Thyroid gland (tissue), 4 donors: ENCODE results near the gene SRD5A3. TPM values are rescaled to one million over a fixed set of nuclear protein-coding genes. Genes with fewer than 3 reads are reported as not detected.

ENCODE experiments used
- DNase-seq, 2 donors: peaks; one replicate each; pipeline ENCODE4 v3.0.0-alpha.2; 2019
- H3K27ac ChIP-seq, 3 donors: fragments of 200-600 bp; sonication (generic); 1 replicate in 2 of 3; 2 replicates in 1 of 3; pipeline ENCODE4 v1.5.1; 2016 to 2019; ENCODE audit warnings: mild to moderate bottlenecking in 1 of 3, moderate library complexity in 1 of 3
- H3K27me3 ChIP-seq: fragments of 200-600 bp; sonication (generic); one replicate; pipeline ENCODE4 v1.5.1; 2019
- H3K36me3 ChIP-seq, 2 donors: fragments of 200-600 bp; sonication (generic); one replicate each; pipeline ENCODE4 v1.5.1; 2016 to 2019
- H3K4me1 ChIP-seq, 2 donors: fragments of 200-600 bp; sonication (generic); one replicate each; pipeline ENCODE4 v1.5.1; 2017 to 2019
- H3K4me3 ChIP-seq, 3 donors: fragments of 200-600 bp; sonication (generic); replicated peaks in 1 of 3; 1 replicate in 2 of 3; 2 replicates in 1 of 3; pipeline ENCODE4 v1.5.1; 2016; ENCODE audit warnings: mild to moderate bottlenecking in 1 of 3
- H3K9me3 ChIP-seq: fragments of 200-600 bp; sonication (generic); one replicate; pipeline ENCODE4 v1.5.1; 2017
- POLR2A ChIP-seq, 2 donors: fragments of 450-650 bp; IDR thresholded peaks; one replicate each; pipeline ENCODE4 v1.6.1; 2017; ENCODE audit warnings: antibody characterized with exemption in 2 of 2, mild to moderate bottlenecking in 2 of 2, moderate library complexity in 1 of 2
- WGBS, 2 donors: methylation state at CpG; one replicate each; pipeline ENCODE4 v1.1.5; 2017; 5-methylcytosine and 5-hydroxymethylcytosine counted together
- intact Hi-C: fragments of 100-400 bp; cut with DNase I; formaldehyde crosslinking; loops from one replicate; pipeline ENCODE4 v1.15.1; 2023
- total RNA-seq, 4 donors: library from RNA; depleted of rRNA; stranded (reverse); fragments of >200 nt; gene quantifications; one replicate each; pipeline ENCODE4 v1.2.3, GENCODE V29; 2016
- TF ChIP-seq, protein P1 (sequence below), 6 experiments: fragments of 200-600 bp in 3 of 6; fragments of 450-650 bp in 3 of 6; sonication (generic) in 3 of 6; IDR thresholded peaks; one replicate each; pipeline ENCODE4 v1.5.1; 2016 to 2019; ENCODE audit warnings: antibody characterized with exemption in 6 of 6, mild to moderate bottlenecking in 2 of 6, inconsistent platforms in 1 of 6, moderate library complexity in 1 of 6

Gene SRD5A3
- total RNA-seq, 4 donors from 2014 or later = 2.7 to 12.0 (median 7.0) TPM

DNA sequence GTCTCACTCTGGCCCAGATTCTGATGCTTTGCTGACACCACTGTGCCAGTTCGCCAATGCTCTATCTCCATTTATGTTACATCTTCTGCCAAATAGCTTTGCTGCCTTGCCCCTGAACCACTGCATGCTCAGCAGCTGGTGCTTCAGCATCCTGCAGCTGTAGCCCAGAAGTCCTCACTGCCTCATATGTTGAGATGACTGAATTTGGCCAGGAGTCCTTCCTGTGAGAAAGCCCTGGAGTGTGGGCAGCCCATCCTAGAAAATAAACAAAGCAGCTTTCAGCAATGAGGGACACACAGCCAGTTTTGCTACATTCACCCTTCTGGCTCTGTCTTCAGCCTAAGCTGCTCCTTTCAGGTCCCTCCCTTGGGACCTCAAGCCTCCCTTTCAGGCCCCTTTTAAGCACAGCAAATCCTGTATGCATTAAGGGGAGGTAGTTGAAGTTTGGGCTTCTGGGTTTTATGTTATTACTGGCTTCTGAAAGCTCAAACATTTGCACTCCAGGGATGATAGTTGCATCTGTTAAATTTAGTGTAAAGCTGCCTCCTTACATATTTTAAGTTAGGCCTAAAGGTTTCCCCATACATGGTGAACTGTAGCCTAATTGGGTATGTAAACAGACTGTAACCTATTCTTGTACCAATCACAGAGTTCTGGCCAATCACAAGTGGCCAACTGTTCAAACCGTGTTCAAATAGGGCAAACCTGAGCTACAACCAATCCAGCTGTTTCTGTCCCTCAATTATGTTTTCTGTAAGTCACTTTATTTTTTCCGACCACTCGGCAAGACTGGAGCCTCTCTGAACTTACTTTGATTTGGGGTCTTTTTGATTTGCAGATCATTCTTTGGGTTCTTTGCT, 47.6 kb downstream of the SRD5A3 start:
- intact Hi-C loops = loop anchor here (5.0 kb wide), 1 partner anchor 46 kb away; the partner anchor contains the start of gene SRD5A3
- no peak overlapping the region for H3K27ac ChIP-seq
- no peaks in the 10 kb centered on the region for H3K9me3 ChIP-seq
- no peak overlapping the region for H3K4me3 ChIP-seq
- H3K36me3 ChIP-seq = no peaks in the 10 kb centered on the region
- no peak for TF ChIP-seq POLR2A (IDR thresholded peaks at IDR 0.05)
- TF ChIP-seq, protein P1, sequence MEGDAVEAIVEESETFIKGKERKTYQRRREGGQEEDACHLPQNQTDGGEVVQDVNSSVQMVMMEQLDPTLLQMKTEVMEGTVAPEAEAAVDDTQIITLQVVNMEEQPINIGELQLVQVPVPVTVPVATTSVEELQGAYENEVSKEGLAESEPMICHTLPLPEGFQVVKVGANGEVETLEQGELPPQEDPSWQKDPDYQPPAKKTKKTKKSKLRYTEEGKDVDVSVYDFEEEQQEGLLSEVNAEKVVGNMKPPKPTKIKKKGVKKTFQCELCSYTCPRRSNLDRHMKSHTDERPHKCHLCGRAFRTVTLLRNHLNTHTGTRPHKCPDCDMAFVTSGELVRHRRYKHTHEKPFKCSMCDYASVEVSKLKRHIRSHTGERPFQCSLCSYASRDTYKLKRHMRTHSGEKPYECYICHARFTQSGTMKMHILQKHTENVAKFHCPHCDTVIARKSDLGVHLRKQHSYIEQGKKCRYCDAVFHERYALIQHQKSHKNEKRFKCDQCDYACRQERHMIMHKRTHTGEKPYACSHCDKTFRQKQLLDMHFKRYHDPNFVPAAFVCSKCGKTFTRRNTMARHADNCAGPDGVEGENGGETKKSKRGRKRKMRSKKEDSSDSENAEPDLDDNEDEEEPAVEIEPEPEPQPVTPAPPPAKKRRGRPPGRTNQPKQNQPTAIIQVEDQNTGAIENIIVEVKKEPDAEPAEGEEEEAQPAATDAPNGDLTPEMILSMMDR (IDR thresholded peaks at IDR 0.05) = no peak
- WGBS, 2 donors = 88 to 90% methylated on average over 4 of the region's 4 CpGs
- no peak for DNase-seq
- H3K27me3 ChIP-seq = no peaks in the 10 kb centered on the region
- peaks cover 17 to 22% of the 10 kb centered on the region in 2 donors for H3K4me1 ChIP-seq

- H3K36me3 ChIP-seq = no peaks in the 10 kb centered on the region
- intact Hi-C loops = no loop called here
- peaks cover 22 to 32% of the 10 kb centered on the region in 2 donors for H3K4me1 ChIP-seq
- no peaks in the 10 kb centered on the region for H3K27me3 ChIP-seq
- WGBS, 2 donors = 0 to 2% methylated on average over 4 of the region's 4 CpGs
- TF ChIP-seq, protein P1 (IDR thresholded peaks at IDR 0.05) = no peak
- TF ChIP-seq POLR2A (IDR thresholded peaks at IDR 0.05) = no peak
- DNase-seq = no peak
- peak overlapping the region; percentile 89 to 100 (median 89) for H3K4me3 ChIP-seq
- peak overlapping the region; percentile 89 to 99 (median 96) for H3K27ac ChIP-seq
- no peaks in the 10 kb centered on the region for H3K9me3 ChIP-seq
Measured at GRCh38 chr4:55395218-55395528, 49.1 kb downstream of the SRD5A3 start.

DNA sequence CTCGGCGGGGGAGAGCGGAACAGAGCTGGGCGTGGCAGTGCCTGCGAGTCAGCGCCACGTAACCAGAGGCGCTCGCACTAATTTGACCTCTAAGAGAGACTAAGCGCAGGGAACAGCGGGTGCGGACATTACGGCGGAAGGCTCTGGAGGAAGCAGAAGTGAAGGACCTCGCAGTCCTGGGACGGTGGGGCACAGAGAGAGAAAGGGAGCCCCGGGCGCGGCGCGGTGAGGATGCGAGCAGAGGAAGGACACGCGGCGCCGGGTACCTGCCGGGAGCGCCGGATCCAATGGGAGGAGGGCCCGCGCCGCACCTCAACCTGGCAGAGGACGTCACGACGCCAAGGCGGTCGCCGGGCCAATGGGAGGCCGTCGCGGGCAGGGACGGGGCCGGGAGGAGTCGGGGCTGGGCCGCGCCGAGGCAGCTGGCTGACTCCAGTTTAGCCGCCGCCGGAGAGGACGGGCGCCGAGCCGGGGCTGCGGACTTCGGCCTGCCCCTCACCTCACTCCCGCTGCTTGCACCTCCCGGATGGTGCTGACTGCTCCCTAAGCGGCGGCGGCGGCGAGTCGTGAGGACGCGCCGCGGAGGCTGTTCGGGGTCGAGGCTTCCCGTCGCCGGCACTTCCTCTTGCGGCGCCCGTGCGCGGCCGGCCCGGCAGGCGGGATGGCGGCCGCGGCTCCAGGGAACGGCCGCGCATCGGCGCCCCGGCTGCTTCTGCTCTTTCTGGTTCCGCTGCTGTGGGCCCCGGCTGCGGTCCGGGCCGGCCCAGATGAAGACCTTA, 49.7 kb downstream of the SRD5A3 start, which contains the start of gene TMEM165:
Gene TMEM165 (plus strand): TSS at position 429 of the 779 bp plus-strand sequence. CDS start 233 bp downstream, at position 662.
- Histone ChIP-seq H3K4me1 (peaks cover 22 to 32% of the 10 kb centered on the region in 2 donors), H3K27ac (peak within 1 kb of the TSS; percentile 89 to 99 (median 96)), H3K4me3 (peak within 1 kb of the TSS; percentile 89 to 100 (median 89)), H3K27me3 (no peaks in the 10 kb centered on the region), H3K9me3 (no peaks in the 10 kb centered on the region), H3K36me3 (no peaks in the 10 kb centered on the region)
- DNase-seq = peak; percentile 94 to 96
- WGBS, 2 donors = 1% methylated on average over 21 to 37 of the region's 95 CpGs
- peak; percentile 84 to 99 for TF ChIP-seq POLR2A (IDR thresholded peaks at IDR 0.05)
- TF ChIP-seq, protein P1 (IDR thresholded peaks at IDR 0.05) = peak in 1 of 6 experiments; percentile 17
- intact Hi-C loops = no loop called here

- TF ChIP-seq, protein P1 (IDR thresholded peaks at IDR 0.05) = no peak
- no peak for TF ChIP-seq POLR2A (IDR thresholded peaks at IDR 0.05)
- Histone ChIP-seq H3K4me3 (peak overlapping the region; percentile 89 to 100 (median 89)), H3K27ac (peak overlapping the region; percentile 89 to 99 (median 96)), H3K4me1 (peaks cover 22 to 32% of the 10 kb centered on the region in 2 donors), H3K27me3 (no peaks in the 10 kb centered on the region), H3K9me3 (no peaks in the 10 kb centered on the region), H3K36me3 (no peaks in the 10 kb centered on the region)
- 0 to 1% methylated on average over 14 to 26 of the region's 41 CpGs for WGBS, 2 donors
- intact Hi-C loops = no loop called here
- DNase-seq = peak; percentile 69 to 71
Measured at GRCh38 chr4:55396308-55397125, 50.5 kb downstream of the SRD5A3 start.
